GM12878 (cell line): ENCODE measurements around the gene SNAPC3. TPM values are rescaled to one million over a fixed set of nuclear protein-coding genes. Genes with fewer than 3 reads are reported as not detected.
A peak's percentile ranks its signal among the peaks of the same experiment; 100 is the strongest.

Source experiments
- CBFB ChIP-seq: IDR thresholded peaks from 2 replicates; pipeline ENCODE4 v1.6.1; 2016; ENCODE audit warnings: antibody characterized with exemption, low read depth
- CREM ChIP-seq: IDR thresholded peaks from 2 replicates; pipeline ENCODE4 v1.6.1; 2014; ENCODE audit warnings: antibody characterized with exemption, low read depth
- NFXL1 ChIP-seq: fragments of 450-650 bp; IDR thresholded peaks from 2 replicates; pipeline ENCODE4 v1.6.1; 2017; ENCODE audit warnings: antibody characterized with exemption, mild to moderate bottlenecking, borderline replicate concordance
- NFYA ChIP-seq: IDR thresholded peaks from 2 replicates; pipeline ENCODE4 v1.6.1; 2011; ENCODE audit warnings: low read depth, mild to moderate bottlenecking, low read length, improper control_type of control experiment, borderline replicate concordance
- NR2C2 ChIP-seq: IDR thresholded peaks from 2 replicates; pipeline ENCODE4 v1.6.1; 2011; ENCODE audit warnings: borderline replicate concordance, low read depth; ENCODE audit not compliant: control insufficient read depth, insufficient read length
- POLR2A ChIP-seq: IDR thresholded peaks from 2 replicates; pipeline ENCODE4 v1.6.1; 2011; ENCODE audit warnings: low read depth, mild to moderate bottlenecking, low read length
- POU2F2 ChIP-seq: IDR thresholded peaks from 3 replicates; pipeline ENCODE4 v1.6.1; 2011; ENCODE audit warnings: low read depth, mild to moderate bottlenecking, low read length, borderline replicate concordance
- SREBF1 ChIP-seq: IDR thresholded peaks from 2 replicates; pipeline ENCODE4 v1.6.1; 2012; ENCODE audit warnings: mild to moderate bottlenecking, low read length
- TARDBP ChIP-seq: IDR thresholded peaks from 2 replicates; pipeline ENCODE4 v1.6.1; 2016; ENCODE audit warnings: borderline replicate concordance
- TBL1XR1 ChIP-seq: IDR thresholded peaks from 2 replicates; pipeline ENCODE4 v1.6.1; 2012; ENCODE audit warnings: low read depth, low read length, improper control_type of control experiment
- ZNF207 ChIP-seq: fragments of 450-650 bp; IDR thresholded peaks from 2 replicates; pipeline ENCODE4 v1.6.1; 2014; ENCODE audit warnings: antibody characterized with exemption, mild to moderate bottlenecking, borderline replicate concordance
- polyA plus RNA-seq, 11 experiments: library from polyadenylated mRNA; depleted of rRNA in 4 of 11; unstranded in 6 of 11; stranded (reverse) in 5 of 11; fragments of >200 nt; fragmentation: Nextera tagmentation in 4 of 11; fragmentation: Illumina TruSeq in 1 of 11; extraction: Ambion mirVana in 4 of 11; extraction: Trizol in 1 of 11; gene quantifications; 1 replicate in 1 of 11; 2 replicates in 10 of 11; pipeline versions ENCODE4 v1.2.1 to v1.2.3, GENCODE V29; 2011 to 2016; ENCODE audit warnings: inconsistent platforms in 2 of 11, missing spikeins in 2 of 11, low read depth in 1 of 11
- total RNA-seq, 4 experiments: library from RNA; depleted of rRNA in 3 of 4; stranded (reverse); fragments of >200 nt in 3 of 4; fragmentation: Illumina TruSeq in 1 of 4; extraction: Trizol in 1 of 4; gene quantifications; 2 replicates each; pipeline versions ENCODE4 v1.2.1 to v1.2.3, GENCODE V29; 2013 to 2021
- TF ChIP-seq, protein P1 (sequence below): fragments of 450-650 bp; IDR thresholded peaks from 2 replicates; pipeline ENCODE4 v1.6.1; 2017; ENCODE audit warnings: mild to moderate bottlenecking, moderate library complexity
- TF ChIP-seq, protein P2 (sequence below): fragments of 450-650 bp; IDR thresholded peaks from 2 replicates; pipeline ENCODE4 v1.6.1; 2016; ENCODE audit warnings: mild to moderate bottlenecking
- TF ChIP-seq, protein P3 (sequence below): fragments of 450-650 bp; IDR thresholded peaks from 2 replicates; pipeline ENCODE4 v1.6.1; 2016; ENCODE audit warnings: mild to moderate bottlenecking, moderate library complexity, borderline replicate concordance
- TF ChIP-seq, protein P4 (sequence below): IDR thresholded peaks from 2 replicates; pipeline ENCODE4 v1.6.1; 2012; ENCODE audit warnings: improper control_type of control experiment, low read depth, low read length; ENCODE audit not compliant: insufficient replicate concordance

The SNAPC3 gene
- total and polyA plus RNA-seq, 10 of the 15 experiments (the other 5 are each of a cell fraction or from before 2014, with no cell fraction given): 5.7 to 47.4 (median 24.6) TPM

- TF ChIP-seq, protein P1, sequence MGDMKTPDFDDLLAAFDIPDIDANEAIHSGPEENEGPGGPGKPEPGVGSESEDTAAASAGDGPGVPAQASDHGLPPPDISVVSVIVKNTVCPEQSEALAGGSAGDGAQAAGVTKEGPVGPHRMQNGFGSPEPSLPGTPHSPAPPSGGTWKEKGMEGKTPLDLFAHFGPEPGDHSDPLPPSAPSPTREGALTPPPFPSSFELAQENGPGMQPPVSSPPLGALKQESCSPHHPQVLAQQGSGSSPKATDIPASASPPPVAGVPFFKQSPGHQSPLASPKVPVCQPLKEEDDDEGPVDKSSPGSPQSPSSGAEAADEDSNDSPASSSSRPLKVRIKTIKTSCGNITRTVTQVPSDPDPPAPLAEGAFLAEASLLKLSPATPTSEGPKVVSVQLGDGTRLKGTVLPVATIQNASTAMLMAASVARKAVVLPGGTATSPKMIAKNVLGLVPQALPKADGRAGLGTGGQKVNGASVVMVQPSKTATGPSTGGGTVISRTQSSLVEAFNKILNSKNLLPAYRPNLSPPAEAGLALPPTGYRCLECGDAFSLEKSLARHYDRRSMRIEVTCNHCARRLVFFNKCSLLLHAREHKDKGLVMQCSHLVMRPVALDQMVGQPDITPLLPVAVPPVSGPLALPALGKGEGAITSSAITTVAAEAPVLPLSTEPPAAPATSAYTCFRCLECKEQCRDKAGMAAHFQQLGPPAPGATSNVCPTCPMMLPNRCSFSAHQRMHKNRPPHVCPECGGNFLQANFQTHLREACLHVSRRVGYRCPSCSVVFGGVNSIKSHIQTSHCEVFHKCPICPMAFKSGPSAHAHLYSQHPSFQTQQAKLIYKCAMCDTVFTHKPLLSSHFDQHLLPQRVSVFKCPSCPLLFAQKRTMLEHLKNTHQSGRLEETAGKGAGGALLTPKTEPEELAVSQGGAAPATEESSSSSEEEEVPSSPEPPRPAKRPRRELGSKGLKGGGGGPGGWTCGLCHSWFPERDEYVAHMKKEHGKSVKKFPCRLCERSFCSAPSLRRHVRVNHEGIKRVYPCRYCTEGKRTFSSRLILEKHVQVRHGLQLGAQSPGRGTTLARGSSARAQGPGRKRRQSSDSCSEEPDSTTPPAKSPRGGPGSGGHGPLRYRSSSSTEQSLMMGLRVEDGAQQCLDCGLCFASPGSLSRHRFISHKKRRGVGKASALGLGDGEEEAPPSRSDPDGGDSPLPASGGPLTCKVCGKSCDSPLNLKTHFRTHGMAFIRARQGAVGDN: peak; percentile 72
- TF ChIP-seq CBFB (peak; percentile 100), CREM (peak; percentile 54), TARDBP (0 out of 2 replicates have a peak, but pooled peaks have one; percentile 14), TBL1XR1 (0 out of 2 replicates have a peak, but pooled peaks have one; percentile 35), NFYA (no peak), SREBF1 (peak; percentile 96), NR2C2 (no peak), NFXL1 (no peak), POU2F2 (peak; percentile 53; the same call in 2 of the 3 replicates), POLR2A (peak; percentile 95), ZNF207 (peak; percentile 97)
- TF ChIP-seq, protein P2, sequence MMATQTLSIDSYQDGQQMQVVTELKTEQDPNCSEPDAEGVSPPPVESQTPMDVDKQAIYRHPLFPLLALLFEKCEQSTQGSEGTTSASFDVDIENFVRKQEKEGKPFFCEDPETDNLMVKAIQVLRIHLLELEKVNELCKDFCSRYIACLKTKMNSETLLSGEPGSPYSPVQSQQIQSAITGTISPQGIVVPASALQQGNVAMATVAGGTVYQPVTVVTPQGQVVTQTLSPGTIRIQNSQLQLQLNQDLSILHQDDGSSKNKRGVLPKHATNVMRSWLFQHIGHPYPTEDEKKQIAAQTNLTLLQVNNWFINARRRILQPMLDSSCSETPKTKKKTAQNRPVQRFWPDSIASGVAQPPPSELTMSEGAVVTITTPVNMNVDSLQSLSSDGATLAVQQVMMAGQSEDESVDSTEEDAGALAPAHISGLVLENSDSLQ: peak; percentile 32; the same call in 1 of the 2 replicates
- TF ChIP-seq, protein P3, sequence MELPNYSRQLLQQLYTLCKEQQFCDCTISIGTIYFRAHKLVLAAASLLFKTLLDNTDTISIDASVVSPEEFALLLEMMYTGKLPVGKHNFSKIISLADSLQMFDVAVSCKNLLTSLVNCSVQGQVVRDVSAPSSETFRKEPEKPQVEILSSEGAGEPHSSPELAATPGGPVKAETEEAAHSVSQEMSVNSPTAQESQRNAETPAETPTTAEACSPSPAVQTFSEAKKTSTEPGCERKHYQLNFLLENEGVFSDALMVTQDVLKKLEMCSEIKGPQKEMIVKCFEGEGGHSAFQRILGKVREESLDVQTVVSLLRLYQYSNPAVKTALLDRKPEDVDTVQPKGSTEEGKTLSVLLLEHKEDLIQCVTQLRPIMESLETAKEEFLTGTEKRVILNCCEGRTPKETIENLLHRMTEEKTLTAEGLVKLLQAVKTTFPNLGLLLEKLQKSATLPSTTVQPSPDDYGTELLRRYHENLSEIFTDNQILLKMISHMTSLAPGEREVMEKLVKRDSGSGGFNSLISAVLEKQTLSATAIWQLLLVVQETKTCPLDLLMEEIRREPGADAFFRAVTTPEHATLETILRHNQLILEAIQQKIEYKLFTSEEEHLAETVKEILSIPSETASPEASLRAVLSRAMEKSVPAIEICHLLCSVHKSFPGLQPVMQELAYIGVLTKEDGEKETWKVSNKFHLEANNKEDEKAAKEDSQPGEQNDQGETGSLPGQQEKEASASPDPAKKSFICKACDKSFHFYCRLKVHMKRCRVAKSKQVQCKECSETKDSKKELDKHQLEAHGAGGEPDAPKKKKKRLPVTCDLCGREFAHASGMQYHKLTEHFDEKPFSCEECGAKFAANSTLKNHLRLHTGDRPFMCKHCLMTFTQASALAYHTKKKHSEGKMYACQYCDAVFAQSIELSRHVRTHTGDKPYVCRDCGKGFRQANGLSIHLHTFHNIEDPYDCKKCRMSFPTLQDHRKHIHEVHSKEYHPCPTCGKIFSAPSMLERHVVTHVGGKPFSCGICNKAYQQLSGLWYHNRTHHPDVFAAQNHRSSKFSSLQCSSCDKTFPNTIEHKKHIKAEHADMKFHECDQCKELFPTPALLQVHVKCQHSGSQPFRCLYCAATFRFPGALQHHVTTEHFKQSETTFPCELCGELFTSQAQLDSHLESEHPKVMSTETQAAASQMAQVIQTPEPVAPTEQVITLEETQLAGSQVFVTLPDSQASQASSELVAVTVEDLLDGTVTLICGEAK: no peak; the same call in 1 of the 2 replicates
- TF ChIP-seq, protein P4, sequence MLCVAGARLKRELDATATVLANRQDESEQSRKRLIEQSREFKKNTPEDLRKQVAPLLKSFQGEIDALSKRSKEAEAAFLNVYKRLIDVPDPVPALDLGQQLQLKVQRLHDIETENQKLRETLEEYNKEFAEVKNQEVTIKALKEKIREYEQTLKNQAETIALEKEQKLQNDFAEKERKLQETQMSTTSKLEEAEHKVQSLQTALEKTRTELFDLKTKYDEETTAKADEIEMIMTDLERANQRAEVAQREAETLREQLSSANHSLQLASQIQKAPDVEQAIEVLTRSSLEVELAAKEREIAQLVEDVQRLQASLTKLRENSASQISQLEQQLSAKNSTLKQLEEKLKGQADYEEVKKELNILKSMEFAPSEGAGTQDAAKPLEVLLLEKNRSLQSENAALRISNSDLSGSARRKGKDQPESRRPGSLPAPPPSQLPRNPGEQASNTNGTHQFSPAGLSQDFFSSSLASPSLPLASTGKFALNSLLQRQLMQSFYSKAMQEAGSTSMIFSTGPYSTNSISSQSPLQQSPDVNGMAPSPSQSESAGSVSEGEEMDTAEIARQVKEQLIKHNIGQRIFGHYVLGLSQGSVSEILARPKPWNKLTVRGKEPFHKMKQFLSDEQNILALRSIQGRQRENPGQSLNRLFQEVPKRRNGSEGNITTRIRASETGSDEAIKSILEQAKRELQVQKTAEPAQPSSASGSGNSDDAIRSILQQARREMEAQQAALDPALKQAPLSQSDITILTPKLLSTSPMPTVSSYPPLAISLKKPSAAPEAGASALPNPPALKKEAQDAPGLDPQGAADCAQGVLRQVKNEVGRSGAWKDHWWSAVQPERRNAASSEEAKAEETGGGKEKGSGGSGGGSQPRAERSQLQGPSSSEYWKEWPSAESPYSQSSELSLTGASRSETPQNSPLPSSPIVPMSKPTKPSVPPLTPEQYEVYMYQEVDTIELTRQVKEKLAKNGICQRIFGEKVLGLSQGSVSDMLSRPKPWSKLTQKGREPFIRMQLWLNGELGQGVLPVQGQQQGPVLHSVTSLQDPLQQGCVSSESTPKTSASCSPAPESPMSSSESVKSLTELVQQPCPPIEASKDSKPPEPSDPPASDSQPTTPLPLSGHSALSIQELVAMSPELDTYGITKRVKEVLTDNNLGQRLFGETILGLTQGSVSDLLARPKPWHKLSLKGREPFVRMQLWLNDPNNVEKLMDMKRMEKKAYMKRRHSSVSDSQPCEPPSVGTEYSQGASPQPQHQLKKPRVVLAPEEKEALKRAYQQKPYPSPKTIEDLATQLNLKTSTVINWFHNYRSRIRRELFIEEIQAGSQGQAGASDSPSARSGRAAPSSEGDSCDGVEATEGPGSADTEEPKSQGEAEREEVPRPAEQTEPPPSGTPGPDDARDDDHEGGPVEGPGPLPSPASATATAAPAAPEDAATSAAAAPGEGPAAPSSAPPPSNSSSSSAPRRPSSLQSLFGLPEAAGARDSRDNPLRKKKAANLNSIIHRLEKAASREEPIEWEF: peak; percentile 38
Observed at GRCh38 chr9:15510789-15511575, 88.3 kb downstream of the SNAPC3 start, which contains the start of gene PSIP1 (continued).
